Measurements from ENCODE around the gene CNIH2.

Gene CNIH2

DNA sequence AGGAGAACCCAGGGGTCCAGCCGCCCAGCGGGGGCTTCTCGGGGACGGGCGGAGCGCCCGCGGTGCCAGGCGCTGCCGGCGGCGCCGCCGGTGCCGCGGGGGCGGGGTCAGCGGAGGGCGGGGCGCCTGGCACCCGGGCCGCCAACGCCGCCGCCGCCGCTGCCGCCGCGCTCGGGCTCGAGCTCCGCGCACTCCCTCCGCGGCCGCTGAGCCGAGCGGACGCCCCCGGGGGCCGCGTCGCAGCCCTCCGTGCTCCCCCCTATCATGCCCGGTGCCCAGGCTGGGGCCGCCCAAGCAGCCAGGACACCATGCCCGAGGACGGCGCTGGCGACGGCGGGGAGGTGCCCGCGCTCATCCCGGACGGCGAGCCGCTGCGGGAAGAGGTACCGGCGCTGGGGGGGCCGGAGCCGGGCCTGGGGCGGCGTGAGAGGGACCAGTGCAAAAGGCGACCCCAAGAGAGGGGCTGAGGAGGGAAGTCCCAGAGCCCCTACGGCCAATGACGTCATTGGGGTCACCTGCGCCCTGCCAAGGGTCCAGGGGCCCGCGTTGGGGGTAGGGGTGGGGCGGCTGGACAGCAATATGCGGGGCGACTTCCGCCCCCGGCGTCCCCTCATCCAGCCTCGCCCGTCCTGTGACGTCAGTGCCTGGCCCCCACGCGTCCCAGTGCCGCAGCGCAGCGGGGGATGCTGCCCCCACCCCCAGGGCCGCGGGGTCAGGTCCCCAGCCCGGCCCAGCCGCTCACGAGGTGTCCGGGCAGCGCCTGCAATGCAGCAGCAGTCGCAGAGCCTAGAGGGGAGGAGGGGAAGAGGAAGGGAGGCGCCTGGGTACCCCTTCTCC lies 13.9 kb downstream of the CNIH2 start, which contains the start of gene TMEM151A:
TMEM151A (plus strand) TSS at position 189 of the 837 bp plus-strand sequence; CDS start at position 309, 120 bp downstream.
- no peaks in the 10 kb centered on the region for H3K36me3 ChIP-seq (ENCODE audit: control insufficient read depth, insufficient read depth, low read length)
- no peak within 1 kb of the TSS for H3K27ac ChIP-seq
- no peaks in the 10 kb centered on the region for H3K4me1 ChIP-seq

DNA sequence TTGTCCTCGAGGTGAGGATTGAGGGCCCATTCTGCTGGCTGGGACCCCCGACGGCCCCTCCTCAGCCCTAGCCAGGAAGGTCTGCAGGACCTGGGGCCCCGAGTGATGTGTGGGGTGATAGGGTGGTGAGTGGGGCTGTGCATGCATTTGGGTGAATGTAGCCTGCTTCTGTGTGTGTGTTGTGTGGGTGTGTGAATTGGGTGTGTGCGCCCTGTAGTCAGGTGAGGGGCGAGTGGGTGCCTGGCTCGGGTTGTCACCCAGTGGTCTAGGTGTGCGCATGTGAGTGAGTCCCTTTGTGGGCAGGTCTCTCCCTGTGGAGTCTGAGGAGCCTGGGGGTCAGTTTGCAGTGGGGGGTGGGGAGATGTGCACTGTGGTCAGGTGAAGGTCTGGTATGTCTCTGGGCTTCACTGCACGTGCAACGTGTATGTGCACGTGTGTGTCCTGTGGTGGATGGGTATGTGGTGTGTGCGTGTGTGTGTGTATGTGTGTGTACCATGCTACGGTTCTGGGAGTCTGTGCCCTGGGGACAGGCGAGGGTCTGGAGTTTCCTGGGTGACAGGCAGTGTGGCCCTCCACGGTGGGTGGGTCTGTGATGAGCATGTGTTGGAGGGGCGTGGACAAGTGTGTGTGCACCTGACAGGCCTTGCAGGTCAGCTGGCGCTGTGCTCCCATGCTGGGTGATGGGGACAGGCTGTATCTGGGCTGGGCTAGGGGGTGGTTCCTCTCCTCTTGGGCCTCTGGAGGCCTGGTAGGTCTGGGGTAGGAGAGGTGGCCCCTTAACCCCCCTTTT lies 14.8 kb downstream of the CNIH2 start:
- H3K9ac ChIP-seq: no peak overlapping the region

More for the DNA sequence above, 13.9 kb downstream of the CNIH2 start, which contains the start of gene TMEM151A:
- peak within 1 kb of the TSS; percentile 73 for H2AFZ ChIP-seq
- H3K4me2 ChIP-seq (ENCODE audit: low read length): peak within 1 kb of the TSS; percentile 26
- no peaks in the 10 kb centered on the region for H3K27me3 ChIP-seq (ENCODE audit: control insufficient read depth, insufficient read depth, low read length)
- H3K9me3 ChIP-seq (ENCODE audit: control insufficient read depth, low read length): no peaks in the 10 kb centered on the region
- no peaks in the 10 kb centered on the region for H3K79me2 ChIP-seq
- TF ChIP-seq, protein P1, sequence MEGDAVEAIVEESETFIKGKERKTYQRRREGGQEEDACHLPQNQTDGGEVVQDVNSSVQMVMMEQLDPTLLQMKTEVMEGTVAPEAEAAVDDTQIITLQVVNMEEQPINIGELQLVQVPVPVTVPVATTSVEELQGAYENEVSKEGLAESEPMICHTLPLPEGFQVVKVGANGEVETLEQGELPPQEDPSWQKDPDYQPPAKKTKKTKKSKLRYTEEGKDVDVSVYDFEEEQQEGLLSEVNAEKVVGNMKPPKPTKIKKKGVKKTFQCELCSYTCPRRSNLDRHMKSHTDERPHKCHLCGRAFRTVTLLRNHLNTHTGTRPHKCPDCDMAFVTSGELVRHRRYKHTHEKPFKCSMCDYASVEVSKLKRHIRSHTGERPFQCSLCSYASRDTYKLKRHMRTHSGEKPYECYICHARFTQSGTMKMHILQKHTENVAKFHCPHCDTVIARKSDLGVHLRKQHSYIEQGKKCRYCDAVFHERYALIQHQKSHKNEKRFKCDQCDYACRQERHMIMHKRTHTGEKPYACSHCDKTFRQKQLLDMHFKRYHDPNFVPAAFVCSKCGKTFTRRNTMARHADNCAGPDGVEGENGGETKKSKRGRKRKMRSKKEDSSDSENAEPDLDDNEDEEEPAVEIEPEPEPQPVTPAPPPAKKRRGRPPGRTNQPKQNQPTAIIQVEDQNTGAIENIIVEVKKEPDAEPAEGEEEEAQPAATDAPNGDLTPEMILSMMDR (IDR thresholded peaks at IDR 0.05): no peak
- no peak within 1 kb of the TSS for H3K9ac ChIP-seq
- H3K4me3 ChIP-seq (ENCODE audit: low read depth, low read length): no peak within 1 kb of the TSS

GRCh38 chr11:66293352-66293751 lies 15.4 kb downstream of the CNIH2 start:
- Histone ChIP-seq H2AFZ (no peak overlapping the region), H3K4me2 (ENCODE audit: low read length) (no peak overlapping the region), H3K36me3 (ENCODE audit: control insufficient read depth, insufficient read depth, low read length) (no peaks in the 10 kb centered on the region), H3K4me1 (no peaks in the 10 kb centered on the region), H3K9me3 (ENCODE audit: control insufficient read depth, low read length) (no peaks in the 10 kb centered on the region), H3K79me2 (no peaks in the 10 kb centered on the region), H3K27ac (no peak overlapping the region), H3K4me3 (ENCODE audit: low read depth, low read length) (no peak overlapping the region), H3K9ac (no peak overlapping the region), H3K27me3 (ENCODE audit: control insufficient read depth, insufficient read depth, low read length) (no peaks in the 10 kb centered on the region)
- TF ChIP-seq, protein P1 (IDR thresholded peaks at IDR 0.05): no peak

More for the DNA sequence above, 14.8 kb downstream of the CNIH2 start:
- no peaks in the 10 kb centered on the region for H3K27me3 ChIP-seq (ENCODE audit: control insufficient read depth, insufficient read depth, low read length)
- peak overlapping the region; percentile 73 for H2AFZ ChIP-seq
- H3K4me3 ChIP-seq (ENCODE audit: low read depth, low read length): no peak overlapping the region
- H3K9me3 ChIP-seq (ENCODE audit: control insufficient read depth, low read length): no peaks in the 10 kb centered on the region
- H3K79me2 ChIP-seq: no peaks in the 10 kb centered on the region
- TF ChIP-seq, protein P1 (IDR thresholded peaks at IDR 0.05): no peak
- H3K4me2 ChIP-seq (ENCODE audit: low read length): no peak overlapping the region
- H3K4me1 ChIP-seq: no peaks in the 10 kb centered on the region
- H3K36me3 ChIP-seq (ENCODE audit: control insufficient read depth, insufficient read depth, low read length): no peaks in the 10 kb centered on the region
- no peak overlapping the region for H3K27ac ChIP-seq

- Histone ChIP-seq H3K9me3 (ENCODE audit: control insufficient read depth, low read length) (no peaks in the 10 kb centered on the region), H3K79me2 (no peaks in the 10 kb centered on the region), H3K27ac (no peak overlapping the region), H2AFZ (no peak overlapping the region), H3K4me3 (ENCODE audit: low read depth, low read length) (no peak overlapping the region), H3K9ac (no peak overlapping the region), H3K4me1 (no peaks in the 10 kb centered on the region), H3K27me3 (ENCODE audit: control insufficient read depth, insufficient read depth, low read length) (no peaks in the 10 kb centered on the region), H3K4me2 (ENCODE audit: low read length) (no peak overlapping the region), H3K36me3 (ENCODE audit: control insufficient read depth, insufficient read depth, low read length) (no peaks in the 10 kb centered on the region)
- TF ChIP-seq, protein P1 (IDR thresholded peaks at IDR 0.05): no peak
Measured at GRCh38 chr11:66293777-66294625, 16.0 kb downstream of the CNIH2 start.

All from parathyroid adenoma (tissue), 2 donors.